Uterus (tissue), 4 donors: ENCODE measurements around the gene SYTL2. TPM values are rescaled to one million over a fixed set of nuclear protein-coding genes. Genes with fewer than 3 reads are reported as not detected.

Experiments
- DNase-seq, 2 donors: peaks; one replicate each; pipeline ENCODE4 v3.0.0-alpha.2; 2019 to 2020
- H3K27ac ChIP-seq, 2 donors: fragments of 200-600 bp; sonication (generic); 1 replicate in 1 of 2; 2 replicates in 1 of 2; pipeline ENCODE4 v1.5.1; 2016 to 2018
- H3K27me3 ChIP-seq, 2 donors: fragments of 200-600 bp; sonication (generic); one replicate each; pipeline ENCODE4 v1.5.1; 2018 to 2019; ENCODE audit warnings: control low read depth in 1 of 2
- H3K36me3 ChIP-seq, 2 donors: fragments of 200-600 bp; sonication (generic); one replicate each; pipeline ENCODE4 v1.5.1; 2019; ENCODE audit warnings: control low read depth in 1 of 2
- H3K4me1 ChIP-seq, 2 donors: fragments of 200-600 bp; sonication (generic); one replicate each; pipeline ENCODE4 v1.5.1; 2018 to 2019; ENCODE audit warnings: control low read depth in 1 of 2
- H3K4me3 ChIP-seq, 2 donors: fragments of 200-600 bp; sonication (generic); 1 replicate in 1 of 2; 2 replicates in 1 of 2; pipeline ENCODE4 v1.5.1; 2018 to 2019; ENCODE audit warnings: mild to moderate bottlenecking in 1 of 2
- H3K9me3 ChIP-seq, 2 donors: fragments of 200-600 bp; sonication (generic); one replicate each; pipeline ENCODE4 v1.5.1; 2019; ENCODE audit warnings: control low read depth in 1 of 2
- POLR2A ChIP-seq, 2 donors: fragments of 450-650 bp; IDR thresholded peaks; one replicate each; pipeline ENCODE4 v1.6.1; 2016; ENCODE audit warnings: antibody characterized with exemption in 2 of 2, mild to moderate bottlenecking in 1 of 2, moderate library complexity in 1 of 2
- intact Hi-C: fragments of 100-400 bp; cut with DNase I; formaldehyde crosslinking; loops from one replicate; pipeline ENCODE4 v1.15.1; 2023; ENCODE audit warnings: low total_unique reads
- total RNA-seq, 4 donors: library from RNA; depleted of rRNA in 3 of 4; stranded (reverse); fragments of >200 nt in 3 of 4; gene quantifications; one replicate each; pipeline versions ENCODE4 v1.1.0 to v1.2.4, GENCODE V29; 2014 to 2023
- TF ChIP-seq, protein P1 (sequence below), 4 experiments: fragments of 200-600 bp in 2 of 4; fragments of 450-650 bp in 2 of 4; sonication (generic) in 2 of 4; IDR thresholded peaks; one replicate each; pipeline ENCODE4 v1.5.1; 2016 to 2019; ENCODE audit warnings: antibody characterized with exemption in 4 of 4, mild to moderate bottlenecking in 2 of 4, moderate library complexity in 1 of 4
- donor health status: DM: yes; HTN: yes; CAD: no.

SYTL2 gene
- total RNA-seq, 4 donors from 2014 or later = 33.0 to 77.4 (median 39.7) TPM

GRCh38 chr11:85835263-85835662 is 24.3 kb upstream of the SYTL2 start:
- intact Hi-C loops = no loop called here
- H3K36me3 ChIP-seq = no peaks in the 10 kb centered on the region
- H3K4me1 ChIP-seq = no peaks in the 10 kb centered on the region
- H3K4me3 ChIP-seq = no peak overlapping the region
- no peak for DNase-seq
- no peak overlapping the region for H3K27ac ChIP-seq
- no peak for TF ChIP-seq POLR2A (IDR thresholded peaks at IDR 0.05)
- TF ChIP-seq, protein P1, sequence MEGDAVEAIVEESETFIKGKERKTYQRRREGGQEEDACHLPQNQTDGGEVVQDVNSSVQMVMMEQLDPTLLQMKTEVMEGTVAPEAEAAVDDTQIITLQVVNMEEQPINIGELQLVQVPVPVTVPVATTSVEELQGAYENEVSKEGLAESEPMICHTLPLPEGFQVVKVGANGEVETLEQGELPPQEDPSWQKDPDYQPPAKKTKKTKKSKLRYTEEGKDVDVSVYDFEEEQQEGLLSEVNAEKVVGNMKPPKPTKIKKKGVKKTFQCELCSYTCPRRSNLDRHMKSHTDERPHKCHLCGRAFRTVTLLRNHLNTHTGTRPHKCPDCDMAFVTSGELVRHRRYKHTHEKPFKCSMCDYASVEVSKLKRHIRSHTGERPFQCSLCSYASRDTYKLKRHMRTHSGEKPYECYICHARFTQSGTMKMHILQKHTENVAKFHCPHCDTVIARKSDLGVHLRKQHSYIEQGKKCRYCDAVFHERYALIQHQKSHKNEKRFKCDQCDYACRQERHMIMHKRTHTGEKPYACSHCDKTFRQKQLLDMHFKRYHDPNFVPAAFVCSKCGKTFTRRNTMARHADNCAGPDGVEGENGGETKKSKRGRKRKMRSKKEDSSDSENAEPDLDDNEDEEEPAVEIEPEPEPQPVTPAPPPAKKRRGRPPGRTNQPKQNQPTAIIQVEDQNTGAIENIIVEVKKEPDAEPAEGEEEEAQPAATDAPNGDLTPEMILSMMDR (IDR thresholded peaks at IDR 0.05) = no peak
- peaks cover 0 to 7% of the 10 kb centered on the region in 2 donors for H3K9me3 ChIP-seq
- no peaks in the 10 kb centered on the region for H3K27me3 ChIP-seq

DNA sequence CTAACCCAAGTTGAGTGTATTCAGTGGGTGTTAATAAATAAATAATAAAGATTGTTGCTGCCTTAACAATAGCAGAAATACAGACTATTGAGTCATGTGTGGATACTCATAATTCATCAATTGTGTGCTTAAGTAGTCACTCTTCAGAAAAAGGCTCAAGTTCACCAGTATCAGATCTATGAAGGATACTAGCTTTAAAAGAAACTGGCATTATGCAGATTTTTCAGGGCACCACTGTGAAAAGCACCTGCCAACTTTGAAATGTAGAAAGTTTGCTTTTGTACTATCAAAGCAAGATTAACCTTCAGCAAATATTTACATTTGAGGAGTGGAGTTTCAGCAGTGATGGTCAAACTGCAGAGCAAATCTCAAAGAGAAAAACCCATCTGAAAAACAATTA is 20.1 kb upstream of the SYTL2 start:
- H3K27me3 ChIP-seq = no peaks in the 10 kb centered on the region
- peaks cover 0 to 13% of the 10 kb centered on the region in 2 donors for H3K4me1 ChIP-seq
- no peak overlapping the region for H3K4me3 ChIP-seq
- intact Hi-C loops = no loop called here
- DNase-seq = no peak
- no peak overlapping the region for H3K27ac ChIP-seq
- TF ChIP-seq, protein P1 (IDR thresholded peaks at IDR 0.05) = no peak
- no peak for TF ChIP-seq POLR2A (IDR thresholded peaks at IDR 0.05)
- H3K36me3 ChIP-seq = no peaks in the 10 kb centered on the region
- H3K9me3 ChIP-seq = peaks cover 0 to 7% of the 10 kb centered on the region in 2 donors

GRCh38 chr11:85829172-85829571 is 18.2 kb upstream of the SYTL2 start:
- Histone ChIP-seq H3K27me3 (no peaks in the 10 kb centered on the region), H3K36me3 (no peaks in the 10 kb centered on the region), H3K4me3 (no peak overlapping the region), H3K4me1 (peaks cover 0 to 13% of the 10 kb centered on the region in 2 donors), H3K9me3 (no peaks in the 10 kb centered on the region), H3K27ac (peak overlapping the region in 1 of 2 donors; percentile 80)
- intact Hi-C loops = no loop called here
- TF ChIP-seq, protein P1 (IDR thresholded peaks at IDR 0.05) = no peak
- TF ChIP-seq POLR2A (IDR thresholded peaks at IDR 0.05) = no peak
- no peak for DNase-seq

- intact Hi-C loops = no loop called here
- H3K9me3 ChIP-seq = no peaks in the 10 kb centered on the region
Measured at GRCh38 chr11:85828640-85828978, 17.7 kb upstream of the SYTL2 start.

GRCh38 chr11:85827748-85828639 is 17.1 kb upstream of the SYTL2 start:
- DNase-seq = no peak
- intact Hi-C loops = no loop called here

More at GRCh38 chr11:85828640-85828978, 17.7 kb upstream of the SYTL2 start:
- Histone ChIP-seq H3K27ac (peak overlapping the region; percentile 80 to 86), H3K36me3 (no peaks in the 10 kb centered on the region), H3K27me3 (no peaks in the 10 kb centered on the region), H3K4me3 (no peak overlapping the region), H3K4me1 (peaks cover 0 to 13% of the 10 kb centered on the region in 2 donors)
- no peak for DNase-seq
- TF ChIP-seq POLR2A (IDR thresholded peaks at IDR 0.05) = no peak
- TF ChIP-seq, protein P1 (IDR thresholded peaks at IDR 0.05) = no peak

More at GRCh38 chr11:85827748-85828639, 17.1 kb upstream of the SYTL2 start:
- Histone ChIP-seq H3K36me3 (no peaks in the 10 kb centered on the region), H3K27ac (peak overlapping the region; percentile 80 to 86), H3K9me3 (no peaks in the 10 kb centered on the region), H3K4me3 (no peak overlapping the region), H3K27me3 (no peaks in the 10 kb centered on the region), H3K4me1 (peaks cover 0 to 13% of the 10 kb centered on the region in 2 donors)
- TF ChIP-seq, protein P1 (IDR thresholded peaks at IDR 0.05) = peak in 1 of 4 experiments; percentile 5
- no peak for TF ChIP-seq POLR2A (IDR thresholded peaks at IDR 0.05)
